Measurements from ENCODE around the gene ADAMTS12. TPM values are rescaled to one million over a fixed set of nuclear protein-coding genes. Genes with fewer than 3 reads are reported as not detected.

The ADAMTS12 gene
- total RNA-seq, 1 experiment from 2014 or later = 0.05 TPM

- Histone ChIP-seq H3K4me1 (ENCODE audit: control insufficient read depth in 1 of 2, insufficient read depth in 2 of 2, low read length in 2 of 2) (no peaks in the 10 kb centered on the region), H3K27me3 (ENCODE audit: insufficient read depth, low read length) (peaks cover 4% of the 10 kb centered on the region; the same call in 1 of the 2 replicates), H3K9ac (ENCODE audit: low read length) (no peak overlapping the region), H4K20me1 (ENCODE audit: insufficient read depth) (no peaks in the 10 kb centered on the region), H3K36me3 (ENCODE audit: control insufficient read depth in 1 of 2, insufficient read depth in 2 of 2, low read length in 2 of 2) (no peaks in the 10 kb centered on the region), H2AFZ (ENCODE audit: low read depth, low read length, poor library complexity, severe bottlenecking) (no peak overlapping the region), H3K27ac (ENCODE audit: low read depth, low read length) (no peak overlapping the region), H3K9me3 (ENCODE audit: control insufficient read depth in 1 of 2, insufficient read depth in 1 of 2, low read depth in 1 of 2, low read length in 2 of 2) (no peaks in the 10 kb centered on the region), H3K4me3 (replicated peaks in 1 of 2; ENCODE audit: low read depth in 1 of 2, low read length in 2 of 2) (no peak overlapping the region), H3K4me2 (ENCODE audit: low read length) (no peak overlapping the region), H3K79me2 (ENCODE audit: insufficient read depth, low read length) (no peaks in the 10 kb centered on the region), H3K9me2 (ENCODE audit: insufficient read depth) (no peaks in the 10 kb centered on the region)
- BruUV-seq (replicated peaks) = no TSS peak
- ATAC-seq (no peak), DNase-seq (ENCODE audit: low read depth, low spot score) (no peak)
- ChIA-PET POLR2A (no interaction called here), RAD21 (ENCODE audit: low non-redundant PET in 1 of 2, low total read pairs in 2 of 2, uncharacterized antibody in 2 of 2, unreplicated experiment in 2 of 2) (no interaction called here), CTCF (no interaction called here)
- TF ChIP-seq CEBPB (IDR thresholded peaks at IDR 0.05; ENCODE audit: low read depth) (no peak), SRF (IDR thresholded peaks at IDR 0.05; ENCODE audit: low read depth) (no peak), ELF1 (IDR thresholded peaks at IDR 0.05; ENCODE audit: borderline replicate concordance, low read depth) (no peak), REST (IDR thresholded peaks at IDR 0.05; ENCODE audit: low read depth) (no peak), POLR2A (IDR thresholded peaks at IDR 0.05; ENCODE audit: borderline replicate concordance, extremely low read depth, insufficient read depth, insufficient read length) (no peak), SIN3A (IDR thresholded peaks at IDR 0.05; ENCODE audit: low read depth) (no peak)
- intact Hi-C loops (cut with micrococcal nuclease) = no loop called here
These were observed 48.2 kb downstream of the ADAMTS12 start for GRCh38 chr5:33843579-33843978.

- no TSS peak for BruUV-seq (replicated peaks)
- Histone ChIP-seq H3K9ac (ENCODE audit: low read length) (no peak overlapping the region), H3K9me3 (ENCODE audit: control insufficient read depth in 1 of 2, insufficient read depth in 1 of 2, low read depth in 1 of 2, low read length in 2 of 2) (no peaks in the 10 kb centered on the region), H3K4me3 (replicated peaks in 1 of 2; ENCODE audit: low read depth in 1 of 2, low read length in 2 of 2) (no peak overlapping the region), H2AFZ (ENCODE audit: low read depth, low read length, poor library complexity, severe bottlenecking) (no peak overlapping the region), H3K27ac (ENCODE audit: low read depth, low read length) (no peak overlapping the region), H3K27me3 (ENCODE audit: insufficient read depth, low read length) (0 out of 2 replicates have a peak, but pooled peaks cover 4% of the 10 kb centered on the region), H3K4me2 (ENCODE audit: low read length) (no peak overlapping the region), H3K36me3 (ENCODE audit: control insufficient read depth in 1 of 2, insufficient read depth in 2 of 2, low read length in 2 of 2) (no peaks in the 10 kb centered on the region), H3K9me2 (ENCODE audit: insufficient read depth) (no peaks in the 10 kb centered on the region), H3K4me1 (ENCODE audit: control insufficient read depth in 1 of 2, insufficient read depth in 2 of 2, low read length in 2 of 2) (no peaks in the 10 kb centered on the region), H3K79me2 (ENCODE audit: insufficient read depth, low read length) (no peaks in the 10 kb centered on the region), H4K20me1 (ENCODE audit: insufficient read depth) (no peaks in the 10 kb centered on the region)
- intact Hi-C loops (cut with micrococcal nuclease) = no loop called here
- ChIA-PET CTCF (no interaction called here), POLR2A (no interaction called here), RAD21 (ENCODE audit: low non-redundant PET in 1 of 2, low total read pairs in 2 of 2, uncharacterized antibody in 2 of 2, unreplicated experiment in 2 of 2) (no interaction called here)
- DNase-seq (ENCODE audit: low read depth, low spot score) (no peak), ATAC-seq (no peak)
- TF ChIP-seq MAX (IDR thresholded peaks at IDR 0.05) (no peak), CTCF (IDR thresholded peaks at IDR 0.05 in 2 of 3, conservative IDR thresholded peaks at IDR 0.05 in 1 of 3; ENCODE audit: borderline replicate concordance in 1 of 3, insufficient read depth in 1 of 3, low read depth in 2 of 3, low read length in 2 of 3) (no peak), ZFX (IDR thresholded peaks at IDR 0.05) (no peak), POLR2A (IDR thresholded peaks at IDR 0.05; ENCODE audit: borderline replicate concordance, extremely low read depth, insufficient read depth, insufficient read length) (no peak), ZBTB33 (IDR thresholded peaks at IDR 0.05; ENCODE audit: extremely low read depth, insufficient replicate concordance, low read length) (no peak), POLR2AphosphoS5 (IDR thresholded peaks at IDR 0.05; ENCODE audit: low read depth, low read length) (no peak), SRF (IDR thresholded peaks at IDR 0.05; ENCODE audit: low read depth) (no peak), EZH2 (IDR thresholded peaks at IDR 0.05) (no peak), FOSL1 (IDR thresholded peaks at IDR 0.05; ENCODE audit: low read depth) (no peak), EGR1 (IDR thresholded peaks at IDR 0.05; ENCODE audit: low read depth) (no peak), CEBPB (IDR thresholded peaks at IDR 0.05; ENCODE audit: low read depth) (no peak)
These were observed 49.3 kb downstream of the ADAMTS12 start for GRCh38 chr5:33842456-33842855.

Data from HCT116 (cell line).